Measurements from ENCODE around the gene SLC7A4. TPM values are rescaled to one million over a fixed set of nuclear protein-coding genes. Genes with fewer than 3 reads are reported as not detected.

SLC7A4 gene
- total and polyA plus RNA-seq, 12 donors = 0.73 to 7.2 (median 3.3) TPM

GRCh38 chr22:20999350-21000206 is 32.8 kb downstream of the SLC7A4 start:
- no peak for DNase-seq
- intact Hi-C loops (cut with DNase I) = no loop called here
- no peak overlapping the region for H3K4me3 ChIP-seq
- H3K9me3 ChIP-seq (replicated peaks in 1 of 3) = no peaks in the 10 kb centered on the region
- H3K36me3 ChIP-seq (replicated peaks in 1 of 2) = peaks cover 0 to 26% of the 10 kb centered on the region in 2 donors
- H3K27ac ChIP-seq = peak overlapping the region in 2 of 5 donors; percentile 97 to 98
- 78 to 91% (median 89%) methylated on average over 8 to 27 of the region's 27 CpGs for WGBS, 4 donors
- no peak for TF ChIP-seq POLR2A (IDR thresholded peaks at IDR 0.05)
- TF ChIP-seq, protein P1, sequence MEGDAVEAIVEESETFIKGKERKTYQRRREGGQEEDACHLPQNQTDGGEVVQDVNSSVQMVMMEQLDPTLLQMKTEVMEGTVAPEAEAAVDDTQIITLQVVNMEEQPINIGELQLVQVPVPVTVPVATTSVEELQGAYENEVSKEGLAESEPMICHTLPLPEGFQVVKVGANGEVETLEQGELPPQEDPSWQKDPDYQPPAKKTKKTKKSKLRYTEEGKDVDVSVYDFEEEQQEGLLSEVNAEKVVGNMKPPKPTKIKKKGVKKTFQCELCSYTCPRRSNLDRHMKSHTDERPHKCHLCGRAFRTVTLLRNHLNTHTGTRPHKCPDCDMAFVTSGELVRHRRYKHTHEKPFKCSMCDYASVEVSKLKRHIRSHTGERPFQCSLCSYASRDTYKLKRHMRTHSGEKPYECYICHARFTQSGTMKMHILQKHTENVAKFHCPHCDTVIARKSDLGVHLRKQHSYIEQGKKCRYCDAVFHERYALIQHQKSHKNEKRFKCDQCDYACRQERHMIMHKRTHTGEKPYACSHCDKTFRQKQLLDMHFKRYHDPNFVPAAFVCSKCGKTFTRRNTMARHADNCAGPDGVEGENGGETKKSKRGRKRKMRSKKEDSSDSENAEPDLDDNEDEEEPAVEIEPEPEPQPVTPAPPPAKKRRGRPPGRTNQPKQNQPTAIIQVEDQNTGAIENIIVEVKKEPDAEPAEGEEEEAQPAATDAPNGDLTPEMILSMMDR (IDR thresholded peaks at IDR 0.05) = no peak
- no peaks in the 10 kb centered on the region for H3K27me3 ChIP-seq
- H3K4me1 ChIP-seq (replicated peaks in 1 of 2) = peaks cover 23 to 28% of the 10 kb centered on the region in 2 donors

DNA sequence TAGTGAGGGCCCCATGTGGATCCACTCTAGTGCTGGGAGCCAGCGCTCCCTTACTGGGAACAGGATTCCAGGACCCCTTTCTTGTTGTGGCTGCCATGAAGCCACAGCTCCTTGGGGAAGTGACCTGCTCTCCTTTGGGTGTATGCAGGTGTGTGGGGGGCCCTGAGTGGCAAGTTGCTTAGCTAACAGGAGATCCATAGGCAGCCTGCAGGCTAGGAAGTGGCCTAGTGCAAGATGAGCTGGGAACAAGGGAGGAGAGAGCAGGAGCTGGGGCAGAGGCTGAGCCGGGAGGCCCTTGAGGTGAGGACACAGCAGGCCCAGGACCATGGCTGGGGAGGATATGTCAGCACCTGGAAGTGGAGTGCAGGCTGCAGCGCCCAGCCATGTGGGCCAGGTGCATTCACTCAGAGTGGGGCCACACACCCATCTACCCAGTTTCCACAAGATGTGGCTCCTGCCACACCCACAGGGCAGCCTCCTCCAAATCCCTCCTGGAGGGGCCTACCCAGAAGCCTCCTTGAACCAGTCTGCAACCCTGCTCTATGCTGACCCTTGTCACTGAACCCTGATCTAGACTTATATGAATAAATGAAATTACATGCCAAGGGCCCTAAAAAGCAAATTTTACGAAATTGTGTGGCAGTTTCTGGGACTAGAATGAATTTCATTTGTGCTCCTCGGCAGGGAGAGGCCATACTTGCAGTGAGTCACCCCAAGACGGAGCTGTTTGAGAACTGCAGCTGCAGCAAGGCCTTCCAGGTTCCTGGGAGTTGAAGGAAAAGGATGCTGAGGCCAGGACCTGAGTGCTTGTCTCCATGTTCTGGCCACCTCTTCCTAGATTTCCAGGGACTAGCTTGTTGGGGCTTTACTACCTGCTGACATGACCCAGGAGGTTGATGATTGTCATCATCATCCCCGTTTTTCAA is 33.7 kb downstream of the SLC7A4 start:
- peaks cover 0 to 35% of the 10 kb centered on the region in 2 donors for H3K36me3 ChIP-seq (replicated peaks in 1 of 2)
- no peak overlapping the region for H3K4me3 ChIP-seq
- H3K27me3 ChIP-seq = no peaks in the 10 kb centered on the region
- intact Hi-C loops (cut with DNase I) = no loop called here
- no peak for DNase-seq
- no peak overlapping the region for H3K27ac ChIP-seq
- TF ChIP-seq POLR2A (IDR thresholded peaks at IDR 0.05) = no peak
- TF ChIP-seq, protein P1 (IDR thresholded peaks at IDR 0.05) = no peak
- peaks cover 23 to 28% of the 10 kb centered on the region in 2 donors for H3K4me1 ChIP-seq (replicated peaks in 1 of 2)
- 54 to 60% (median 57%) methylated on average over 6 to 7 of the region's 7 CpGs for WGBS, 4 donors
- H3K9me3 ChIP-seq (replicated peaks in 1 of 3) = no peaks in the 10 kb centered on the region

DNA sequence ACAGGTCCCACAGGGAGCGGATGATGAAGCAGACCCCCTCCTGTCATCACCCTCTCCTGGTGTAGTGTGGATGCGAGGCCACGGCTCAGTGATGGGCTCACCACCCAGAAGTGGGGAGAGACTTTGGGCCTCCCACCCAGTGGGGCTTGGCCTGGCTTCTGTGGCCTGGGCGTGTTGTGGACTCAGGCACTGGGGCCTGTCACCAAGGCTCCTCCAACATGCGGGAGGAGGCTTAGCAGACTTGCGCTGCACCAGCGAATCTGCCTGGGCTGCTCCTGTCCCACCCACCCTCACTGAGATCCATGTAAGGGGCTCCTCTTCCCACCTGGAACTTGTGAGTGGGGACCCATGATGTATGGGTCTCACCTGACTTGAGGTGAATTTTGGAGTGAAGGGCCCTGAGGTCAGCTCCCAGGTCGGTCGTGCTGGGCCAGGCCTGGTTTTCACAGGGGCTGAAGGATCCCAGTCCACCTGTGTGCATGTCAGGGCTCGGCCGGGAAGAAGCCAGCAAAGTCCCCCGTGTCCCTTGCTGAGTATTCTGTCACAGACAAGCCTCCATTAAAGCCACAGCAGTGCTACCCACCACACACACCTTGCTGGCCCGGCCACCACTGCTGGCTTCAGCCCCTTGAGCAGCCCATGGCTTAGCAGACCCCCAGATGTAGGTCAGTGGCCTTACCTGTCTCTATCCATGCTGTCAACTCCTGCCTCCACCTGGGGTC is 34.7 kb downstream of the SLC7A4 start:
- Histone ChIP-seq H3K9me3 (replicated peaks in 1 of 3) (no peaks in the 10 kb centered on the region), H3K4me1 (replicated peaks in 1 of 2) (peaks cover 15 to 19% of the 10 kb centered on the region in 2 donors), H3K36me3 (replicated peaks in 1 of 2) (peaks cover 0 to 45% of the 10 kb centered on the region in 2 donors), H3K27ac (no peak overlapping the region), H3K27me3 (no peaks in the 10 kb centered on the region), H3K4me3 (no peak overlapping the region)
- WGBS, 4 donors = 71 to 84% (median 82%) methylated on average over 9 to 13 of the region's 13 CpGs
- no peak for TF ChIP-seq POLR2A (IDR thresholded peaks at IDR 0.05)
- TF ChIP-seq, protein P1 (IDR thresholded peaks at IDR 0.05) = no peak
- intact Hi-C loops (cut with DNase I) = no loop called here
- no peak for DNase-seq

Data from adrenal gland (tissue), 12 donors.